WTC11 (cell line): ENCODE measurements around the gene SCAF8. TPM values are rescaled to one million over a fixed set of nuclear protein-coding genes. Genes with fewer than 3 reads are reported as not detected.

Experiments
- ATAC-seq: fragments of 200-7000 bp; cut with Tn5 transposase; 2 replicates; pipeline ENCODE4 v1.10.0; 2021; ENCODE audit warnings: mild to moderate bottlenecking, moderate library complexity
- CTCF ChIA-PET: fragments of 300-600 bp; sonication (Branson Sonifier 250); formaldehyde crosslinking; loops from one replicate; lab custom pipeline; 2021; ENCODE audit warnings: antibody characterized with exemption; lab: Charles Lee
- POLR2A ChIA-PET: fragments of 350-600 bp; sonication (Branson Sonifier 250); formaldehyde crosslinking; loops from one replicate; lab custom pipeline; 2021; ENCODE audit warnings: antibody characterized with exemption; lab: Charles Lee
- DNase-seq: peaks from one replicate; pipeline ENCODE4 v3.0.0; 2021; ENCODE audit warnings: low spot score
- H3K27ac Mint-ChIP-seq: 2 replicates; pipeline ENCODE4 v1.8.0; 2021; ENCODE audit warnings: mixed read lengths
- H3K27me3 Mint-ChIP-seq: 2 replicates; pipeline ENCODE4 v1.8.0; 2021; ENCODE audit warnings: low read depth, mild to moderate bottlenecking, moderate library complexity, mixed read lengths
- H3K36me3 Mint-ChIP-seq: 2 replicates; pipeline ENCODE4 v1.8.0; 2021; ENCODE audit warnings: mixed read lengths
- H3K4me1 Mint-ChIP-seq: 2 replicates; pipeline ENCODE4 v1.8.0; 2022; ENCODE audit warnings: mixed read lengths
- H3K4me3 Mint-ChIP-seq: 2 replicates; pipeline ENCODE4 v1.8.0; 2021; ENCODE audit warnings: mild to moderate bottlenecking, moderate library complexity, mixed read lengths
- H3K9me3 Mint-ChIP-seq: 2 replicates; pipeline ENCODE4 v1.8.0; 2021; ENCODE audit warnings: mixed read lengths
- AFF4 ChIP-seq: sonication (generic); formaldehyde crosslinking; IDR thresholded peaks from 2 replicates; pipeline ENCODE4 v1.8.1; 2023; ENCODE audit warnings: mild to moderate bottlenecking, missing genetic modification reagents, borderline replicate concordance
- ATF3 ChIP-seq: sonication (generic); formaldehyde crosslinking; conservative IDR thresholded peaks from 2 replicates; pipeline ENCODE4 v1.8.1; 2022; ENCODE audit warnings: mild to moderate bottlenecking, missing genetic modification reagents
- ATF6 ChIP-seq: sonication (generic); formaldehyde crosslinking; IDR thresholded peaks from 2 replicates; pipeline ENCODE4 v1.8.1; 2023; ENCODE audit warnings: mild to moderate bottlenecking, missing genetic modification reagents
- CBFB ChIP-seq: sonication (generic); formaldehyde crosslinking; IDR thresholded peaks from 2 replicates; pipeline ENCODE4 v1.8.1; 2022; ENCODE audit warnings: mild to moderate bottlenecking, low read depth, missing genetic modification reagents
- CTCF ChIP-seq: fragments of 200-600 bp; IDR thresholded peaks from 2 replicates; pipeline ENCODE4 v1.8.0; 2022; ENCODE audit warnings: antibody characterized with exemption
- E2F1 ChIP-seq: sonication (generic); formaldehyde crosslinking; IDR thresholded peaks from 2 replicates; pipeline ENCODE4 v1.8.0; 2022; ENCODE audit warnings: mild to moderate bottlenecking, missing genetic modification reagents
- ETV6 ChIP-seq: sonication (generic); formaldehyde crosslinking; IDR thresholded peaks from 2 replicates; pipeline ENCODE4 v1.8.1; 2022; ENCODE audit warnings: mild to moderate bottlenecking, missing genetic modification reagents
- FOXK1 ChIP-seq: sonication (generic); formaldehyde crosslinking; IDR thresholded peaks from 2 replicates; pipeline ENCODE4 v1.8.0; 2022; ENCODE audit warnings: mild to moderate bottlenecking, moderate library complexity, missing genetic modification reagents
- HMGA2 ChIP-seq: fragments of 250-450 bp; sonication (Bioruptor Pico); IDR thresholded peaks from 2 replicates; pipeline ENCODE4 v1.4.0; 2021; ENCODE audit warnings: mild to moderate bottlenecking, moderate library complexity
- MLX ChIP-seq: sonication (generic); formaldehyde crosslinking; IDR thresholded peaks from 2 replicates; pipeline ENCODE4 v1.8.1; 2023; ENCODE audit warnings: mild to moderate bottlenecking, missing genetic modification reagents, moderate library complexity
- MXD4 ChIP-seq: fragments of 250-450 bp; sonication (Bioruptor Pico); IDR thresholded peaks from 2 replicates; pipeline ENCODE4 v1.8.0; 2021; ENCODE audit warnings: mild to moderate bottlenecking, moderate library complexity, borderline replicate concordance
- NFATC4 ChIP-seq: fragments of 250-450 bp; sonication (Bioruptor Pico); IDR thresholded peaks from 2 replicates; pipeline ENCODE4 v1.9.0; 2021; ENCODE audit warnings: mild to moderate bottlenecking
- NFE2L1 ChIP-seq: sonication (generic); formaldehyde crosslinking; IDR thresholded peaks from 2 replicates; pipeline ENCODE4 v1.8.1; 2023; ENCODE audit warnings: missing genetic modification reagents
- PRDM15 ChIP-seq: sonication (generic); formaldehyde crosslinking; IDR thresholded peaks from 2 replicates; pipeline ENCODE4 v1.8.0; 2022; ENCODE audit warnings: missing genetic modification reagents
- STAT6 ChIP-seq: sonication (generic); formaldehyde crosslinking; conservative IDR thresholded peaks from 2 replicates; pipeline ENCODE4 v1.8.1; 2023; ENCODE audit warnings: mild to moderate bottlenecking, low read depth, missing genetic modification reagents, moderate library complexity
- ZBTB21 ChIP-seq: sonication (generic); formaldehyde crosslinking; IDR thresholded peaks from 2 replicates; pipeline ENCODE4 v1.8.1; 2023; ENCODE audit warnings: mild to moderate bottlenecking, missing genetic modification reagents, borderline replicate concordance
- ZNF281 ChIP-seq: sonication (generic); formaldehyde crosslinking; IDR thresholded peaks from 2 replicates; pipeline ENCODE4 v1.8.0; 2023; ENCODE audit warnings: mild to moderate bottlenecking, missing genetic modification reagents
- ZNF396 ChIP-seq: fragments of 250-450 bp; sonication (Bioruptor Pico); IDR thresholded peaks from 2 replicates; pipeline ENCODE4 v1.8.0; 2021; ENCODE audit warnings: mild to moderate bottlenecking, moderate library complexity, borderline replicate concordance
- total RNA-seq: library from RNA; stranded (reverse); gene quantifications from 3 replicates; pipeline ENCODE4 v1.2.3, GENCODE V29; 2021

The SCAF8 gene
- total RNA-seq, 1 experiment from 2014 or later, result 40.7 TPM

- no peaks in the 10 kb centered on the region for H3K27me3 Mint-ChIP-seq
- ATAC-seq (no peak), DNase-seq (no peak)
- H3K9me3 Mint-ChIP-seq, result peaks cover 4% of the 10 kb centered on the region; the same call in 1 of the 2 replicates
- ChIA-PET POLR2A (no interaction called here), CTCF (interaction anchor here (0.6 to 1.1 kb wide), 4 partner anchors 11 to 126 kb away, joined by 3 to 5 read pairs (median 4); no protein-coding TSS in a partner anchor)
- no peak overlapping the region for H3K4me3 Mint-ChIP-seq
- no peak overlapping the region for H3K27ac Mint-ChIP-seq
- peaks cover 3% of the 10 kb centered on the region; the same call in 1 of the 2 replicates for H3K36me3 Mint-ChIP-seq
- peaks cover 2% of the 10 kb centered on the region; the same call in 1 of the 2 replicates for H3K4me1 Mint-ChIP-seq
- TF ChIP-seq MXD4 (CRISPR knock-in tag) (no peak), NFATC4 (CRISPR knock-in tag) (no peak), E2F1 (no peak), ZNF396 (CRISPR knock-in tag) (no peak), ETV6 (no peak), NFE2L1 (CRISPR knock-in tag) (no peak), ATF6 (no peak), MLX (CRISPR knock-in tag) (no peak), ZBTB21 (CRISPR knock-in tag) (no peak), PRDM15 (CRISPR knock-in tag) (no peak), AFF4 (CRISPR knock-in tag) (no peak), CTCF (no peak), ZNF281 (no peak), CBFB (CRISPR knock-in tag) (no peak), FOXK1 (CRISPR knock-in tag) (no peak), STAT6 (CRISPR knock-in tag) (no peak), ATF3 (CRISPR knock-in tag) (no peak), HMGA2 (no peak)
These were observed 124.3 kb downstream of the SCAF8 start for GRCh38 chr6:154857529-154857928.
